ENCODE measurements around the gene HPCAL4. TPM values are rescaled to one million over a fixed set of nuclear protein-coding genes. Genes with fewer than 3 reads are reported as not detected.

HPCAL4 gene
- total RNA-seq, 1 experiment from 2014 or later = 0.50 TPM

- TF ChIP-seq, protein P1, sequence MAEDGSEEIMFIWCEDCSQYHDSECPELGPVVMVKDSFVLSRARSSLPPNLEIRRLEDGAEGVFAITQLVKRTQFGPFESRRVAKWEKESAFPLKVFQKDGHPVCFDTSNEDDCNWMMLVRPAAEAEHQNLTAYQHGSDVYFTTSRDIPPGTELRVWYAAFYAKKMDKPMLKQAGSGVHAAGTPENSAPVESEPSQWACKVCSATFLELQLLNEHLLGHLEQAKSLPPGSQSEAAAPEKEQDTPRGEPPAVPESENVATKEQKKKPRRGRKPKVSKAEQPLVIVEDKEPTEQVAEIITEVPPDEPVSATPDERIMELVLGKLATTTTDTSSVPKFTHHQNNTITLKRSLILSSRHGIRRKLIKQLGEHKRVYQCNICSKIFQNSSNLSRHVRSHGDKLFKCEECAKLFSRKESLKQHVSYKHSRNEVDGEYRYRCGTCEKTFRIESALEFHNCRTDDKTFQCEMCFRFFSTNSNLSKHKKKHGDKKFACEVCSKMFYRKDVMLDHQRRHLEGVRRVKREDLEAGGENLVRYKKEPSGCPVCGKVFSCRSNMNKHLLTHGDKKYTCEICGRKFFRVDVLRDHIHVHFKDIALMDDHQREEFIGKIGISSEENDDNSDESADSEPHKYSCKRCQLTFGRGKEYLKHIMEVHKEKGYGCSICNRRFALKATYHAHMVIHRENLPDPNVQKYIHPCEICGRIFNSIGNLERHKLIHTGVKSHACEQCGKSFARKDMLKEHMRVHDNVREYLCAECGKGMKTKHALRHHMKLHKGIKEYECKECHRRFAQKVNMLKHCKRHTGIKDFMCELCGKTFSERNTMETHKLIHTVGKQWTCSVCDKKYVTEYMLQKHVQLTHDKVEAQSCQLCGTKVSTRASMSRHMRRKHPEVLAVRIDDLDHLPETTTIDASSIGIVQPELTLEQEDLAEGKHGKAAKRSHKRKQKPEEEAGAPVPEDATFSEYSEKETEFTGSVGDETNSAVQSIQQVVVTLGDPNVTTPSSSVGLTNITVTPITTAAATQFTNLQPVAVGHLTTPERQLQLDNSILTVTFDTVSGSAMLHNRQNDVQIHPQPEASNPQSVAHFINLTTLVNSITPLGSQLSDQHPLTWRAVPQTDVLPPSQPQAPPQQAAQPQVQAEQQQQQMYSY (CRISPR knock-in tag; IDR thresholded peaks at IDR 0.05) = no peak
- TF ChIP-seq FOXJ3 (CRISPR knock-in tag; IDR thresholded peaks at IDR 0.05; ENCODE audit: borderline replicate concordance) = no peak
- no peak for TF ChIP-seq TEAD1 (CRISPR knock-in tag; IDR thresholded peaks at IDR 0.05)
- no peak for TF ChIP-seq MYBL2 (CRISPR knock-in tag; IDR thresholded peaks at IDR 0.05)
- no peak for TF ChIP-seq SMAD4 (CRISPR knock-in tag; IDR thresholded peaks at IDR 0.05)
- TF ChIP-seq, protein P2, sequence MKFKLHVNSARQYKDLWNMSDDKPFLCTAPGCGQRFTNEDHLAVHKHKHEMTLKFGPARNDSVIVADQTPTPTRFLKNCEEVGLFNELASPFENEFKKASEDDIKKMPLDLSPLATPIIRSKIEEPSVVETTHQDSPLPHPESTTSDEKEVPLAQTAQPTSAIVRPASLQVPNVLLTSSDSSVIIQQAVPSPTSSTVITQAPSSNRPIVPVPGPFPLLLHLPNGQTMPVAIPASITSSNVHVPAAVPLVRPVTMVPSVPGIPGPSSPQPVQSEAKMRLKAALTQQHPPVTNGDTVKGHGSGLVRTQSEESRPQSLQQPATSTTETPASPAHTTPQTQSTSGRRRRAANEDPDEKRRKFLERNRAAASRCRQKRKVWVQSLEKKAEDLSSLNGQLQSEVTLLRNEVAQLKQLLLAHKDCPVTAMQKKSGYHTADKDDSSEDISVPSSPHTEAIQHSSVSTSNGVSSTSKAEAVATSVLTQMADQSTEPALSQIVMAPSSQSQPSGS (CRISPR knock-in tag; IDR thresholded peaks at IDR 0.05; ENCODE audit: borderline replicate concordance, low read depth) = no peak
- no peak for TF ChIP-seq E2F4 (CRISPR knock-in tag; IDR thresholded peaks at IDR 0.05; ENCODE audit: borderline replicate concordance, low read depth)
- TF ChIP-seq CBFB (CRISPR knock-in tag; IDR thresholded peaks at IDR 0.05; ENCODE audit: low read depth) = no peak
- TF ChIP-seq USF1 (CRISPR knock-in tag; IDR thresholded peaks at IDR 0.05) = no peak
- TF ChIP-seq, protein P3, sequence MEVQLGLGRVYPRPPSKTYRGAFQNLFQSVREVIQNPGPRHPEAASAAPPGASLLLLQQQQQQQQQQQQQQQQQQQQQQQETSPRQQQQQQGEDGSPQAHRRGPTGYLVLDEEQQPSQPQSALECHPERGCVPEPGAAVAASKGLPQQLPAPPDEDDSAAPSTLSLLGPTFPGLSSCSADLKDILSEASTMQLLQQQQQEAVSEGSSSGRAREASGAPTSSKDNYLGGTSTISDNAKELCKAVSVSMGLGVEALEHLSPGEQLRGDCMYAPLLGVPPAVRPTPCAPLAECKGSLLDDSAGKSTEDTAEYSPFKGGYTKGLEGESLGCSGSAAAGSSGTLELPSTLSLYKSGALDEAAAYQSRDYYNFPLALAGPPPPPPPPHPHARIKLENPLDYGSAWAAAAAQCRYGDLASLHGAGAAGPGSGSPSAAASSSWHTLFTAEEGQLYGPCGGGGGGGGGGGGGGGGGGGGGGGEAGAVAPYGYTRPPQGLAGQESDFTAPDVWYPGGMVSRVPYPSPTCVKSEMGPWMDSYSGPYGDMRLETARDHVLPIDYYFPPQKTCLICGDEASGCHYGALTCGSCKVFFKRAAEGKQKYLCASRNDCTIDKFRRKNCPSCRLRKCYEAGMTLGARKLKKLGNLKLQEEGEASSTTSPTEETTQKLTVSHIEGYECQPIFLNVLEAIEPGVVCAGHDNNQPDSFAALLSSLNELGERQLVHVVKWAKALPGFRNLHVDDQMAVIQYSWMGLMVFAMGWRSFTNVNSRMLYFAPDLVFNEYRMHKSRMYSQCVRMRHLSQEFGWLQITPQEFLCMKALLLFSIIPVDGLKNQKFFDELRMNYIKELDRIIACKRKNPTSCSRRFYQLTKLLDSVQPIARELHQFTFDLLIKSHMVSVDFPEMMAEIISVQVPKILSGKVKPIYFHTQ (CRISPR knock-in tag; IDR thresholded peaks at IDR 0.05) = no peak
- TF ChIP-seq MLX (CRISPR knock-in tag; IDR thresholded peaks at IDR 0.05) = no peak
- TF ChIP-seq JUN (CRISPR knock-in tag; IDR thresholded peaks at IDR 0.05) = no peak
Observed at GRCh38 chr1:39681999-39682398, 9.2 kb downstream of the HPCAL4 start (continued).

- H3K36me3 Mint-ChIP-seq = no peaks in the 10 kb centered on the region; the same call in 1 of the 2 replicates
- no peak overlapping the region for H3K27ac Mint-ChIP-seq
- no peaks in the 10 kb centered on the region for H3K9me3 Mint-ChIP-seq
- no peak for DNase-seq (ENCODE audit: low spot score)
- ChIA-PET POLR2A (interaction anchor here (0.8 kb wide), 1 partner anchor 20 kb away, joined by 3 read pairs; no protein-coding TSS in a partner anchor), CTCF (interaction anchor here (1.5 to 2.3 kb wide), 3 partner anchors 9 to 23 kb away, joined by 4 to 16 read pairs (median 7); partner anchors contain the start of genes HPCAL4 and NT5C1A)
- no peaks in the 10 kb centered on the region; the same call in 1 of the 2 replicates for H3K4me1 Mint-ChIP-seq
- no peak for ATAC-seq
- H3K27me3 Mint-ChIP-seq (ENCODE audit: low read depth) = peaks cover 99% of the 10 kb centered on the region
- no peak overlapping the region for H3K4me3 Mint-ChIP-seq
- no peak for TF ChIP-seq ZNF671 (CRISPR knock-in tag; IDR thresholded peaks at IDR 0.05)
- TF ChIP-seq FOXP4 (CRISPR knock-in tag; IDR thresholded peaks at IDR 0.05) = no peak
- no peak for TF ChIP-seq E2F4 (CRISPR knock-in tag; IDR thresholded peaks at IDR 0.05; ENCODE audit: borderline replicate concordance, low read depth)
- no peak for TF ChIP-seq ZNF532 (CRISPR knock-in tag; IDR thresholded peaks at IDR 0.05; ENCODE audit: borderline replicate concordance)
- no peak for TF ChIP-seq ZNF263 (CRISPR knock-in tag; IDR thresholded peaks at IDR 0.05; ENCODE audit: low read depth)
- no peak for TF ChIP-seq SMAD3 (CRISPR knock-in tag; IDR thresholded peaks at IDR 0.05; ENCODE audit: borderline replicate concordance)
Observed at GRCh38 chr1:39681294-39681693, 9.9 kb downstream of the HPCAL4 start.
